HFFc6 (cell line): ENCODE measurements around the gene PDZRN3. TPM values are rescaled to one million over a fixed set of nuclear protein-coding genes. Genes with fewer than 3 reads are reported as not detected.

Experiments used
- DNase-seq: peaks from one replicate; pipeline ENCODE4 v3.0.0-alpha.2; 2018
- H3K27ac Mint-ChIP-seq: 2 replicates; pipeline ENCODE4 v1.8.0; 2020; ENCODE audit warnings: mild to moderate bottlenecking, mixed read lengths
- H3K27me3 Mint-ChIP-seq: 2 replicates; pipeline ENCODE4 v1.8.0; 2021; ENCODE audit warnings: mild to moderate bottlenecking, moderate library complexity, mixed read lengths; ENCODE audit not compliant: insufficient read depth
- H3K36me3 Mint-ChIP-seq: 2 replicates; pipeline ENCODE4 v1.8.0; 2021; ENCODE audit warnings: low read depth, mixed read lengths
- H3K4me1 Mint-ChIP-seq: 2 replicates; pipeline ENCODE4 v1.8.0; 2020; ENCODE audit warnings: low read depth, mixed read lengths
- H3K4me3 Mint-ChIP-seq: 2 replicates; pipeline ENCODE4 v1.8.0; 2020; ENCODE audit warnings: mild to moderate bottlenecking, moderate library complexity, mixed read lengths
- H3K9me3 Mint-ChIP-seq: 2 replicates; pipeline ENCODE4 v1.8.0; 2020; ENCODE audit warnings: mild to moderate bottlenecking, mixed read lengths
- total RNA-seq, 6 experiments: library from RNA; stranded (reverse); fragmentation: NEBNext Ultra II Directional; extraction: Animal tissue kit (Norgen Biotek cat#: 25700); gene quantifications; 2 replicates in 1 of 6; 3 replicates in 5 of 6; pipeline ENCODE4 v1.2.3, GENCODE V29; 2021
- TF ChIP-seq, protein P1 (sequence below): fragments of 200-600 bp; sonication (generic); IDR thresholded peaks from 2 replicates; pipeline ENCODE4 v1.5.0; 2021; ENCODE audit warnings: antibody characterized with exemption, mild to moderate bottlenecking

Gene PDZRN3
- total RNA-seq, 6 experiments from 2014 or later: 15.1 to 18.5 (median 16.7) TPM

DNA sequence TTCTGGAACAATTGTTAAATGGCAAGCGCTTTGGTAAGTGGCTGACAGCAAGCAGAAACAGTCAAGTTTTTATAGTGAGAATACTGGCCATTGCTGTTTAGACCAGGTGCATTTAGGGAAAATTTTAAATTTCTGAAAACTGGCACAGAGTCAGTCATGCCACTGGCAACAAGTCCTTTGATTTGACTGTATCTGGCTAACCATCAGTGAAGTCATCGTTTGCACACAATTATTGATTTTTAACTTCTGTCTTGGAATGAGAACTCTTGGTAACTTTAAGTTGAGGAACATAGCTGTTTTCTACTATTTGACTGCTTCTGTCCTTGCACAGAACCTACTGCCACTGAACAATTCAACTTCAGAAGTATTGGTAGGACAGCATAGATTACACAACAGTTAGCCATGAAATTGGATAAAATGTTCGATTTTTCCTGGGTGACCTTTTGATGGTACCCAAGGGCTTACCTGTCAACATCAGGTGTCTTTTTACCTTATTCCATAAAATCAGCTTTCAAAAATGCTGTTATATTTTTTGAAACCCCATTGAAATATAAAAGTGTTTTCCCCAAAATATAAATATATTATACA, 225.0 kb downstream of the PDZRN3 start:
- Mint-ChIP-seq H3K27me3 (peaks cover 4% of the 10 kb centered on the region; the same call in 1 of the 2 replicates), H3K4me1 (peaks cover 36% of the 10 kb centered on the region), H3K4me3 (no peak overlapping the region), H3K9me3 (no peaks in the 10 kb centered on the region), H3K36me3 (peaks cover 21% of the 10 kb centered on the region), H3K27ac (no peak overlapping the region)
- TF ChIP-seq, protein P1, sequence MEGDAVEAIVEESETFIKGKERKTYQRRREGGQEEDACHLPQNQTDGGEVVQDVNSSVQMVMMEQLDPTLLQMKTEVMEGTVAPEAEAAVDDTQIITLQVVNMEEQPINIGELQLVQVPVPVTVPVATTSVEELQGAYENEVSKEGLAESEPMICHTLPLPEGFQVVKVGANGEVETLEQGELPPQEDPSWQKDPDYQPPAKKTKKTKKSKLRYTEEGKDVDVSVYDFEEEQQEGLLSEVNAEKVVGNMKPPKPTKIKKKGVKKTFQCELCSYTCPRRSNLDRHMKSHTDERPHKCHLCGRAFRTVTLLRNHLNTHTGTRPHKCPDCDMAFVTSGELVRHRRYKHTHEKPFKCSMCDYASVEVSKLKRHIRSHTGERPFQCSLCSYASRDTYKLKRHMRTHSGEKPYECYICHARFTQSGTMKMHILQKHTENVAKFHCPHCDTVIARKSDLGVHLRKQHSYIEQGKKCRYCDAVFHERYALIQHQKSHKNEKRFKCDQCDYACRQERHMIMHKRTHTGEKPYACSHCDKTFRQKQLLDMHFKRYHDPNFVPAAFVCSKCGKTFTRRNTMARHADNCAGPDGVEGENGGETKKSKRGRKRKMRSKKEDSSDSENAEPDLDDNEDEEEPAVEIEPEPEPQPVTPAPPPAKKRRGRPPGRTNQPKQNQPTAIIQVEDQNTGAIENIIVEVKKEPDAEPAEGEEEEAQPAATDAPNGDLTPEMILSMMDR: no peak
- DNase-seq: no peak

- TF ChIP-seq, protein P1: no peak
- Mint-ChIP-seq H3K9me3 (no peaks in the 10 kb centered on the region), H3K36me3 (peaks cover 20% of the 10 kb centered on the region), H3K4me1 (peaks cover 36% of the 10 kb centered on the region), H3K27me3 (peaks cover 4% of the 10 kb centered on the region; the same call in 1 of the 2 replicates), H3K4me3 (no peak overlapping the region), H3K27ac (peak overlapping the region; percentile 12; the same call in 1 of the 2 replicates)
- peak; percentile 33 for DNase-seq
These were observed 225.6 kb downstream of the PDZRN3 start for GRCh38 chr3:73399106-73399505.

- H3K9me3 Mint-ChIP-seq: no peaks in the 10 kb centered on the region
- H3K4me3 Mint-ChIP-seq: no peak overlapping the region
- H3K27me3 Mint-ChIP-seq: peaks cover 4% of the 10 kb centered on the region; the same call in 1 of the 2 replicates
- TF ChIP-seq, protein P1: no peak
- peaks cover 37% of the 10 kb centered on the region for H3K4me1 Mint-ChIP-seq
- no peak overlapping the region for H3K27ac Mint-ChIP-seq
- peaks cover 17% of the 10 kb centered on the region for H3K36me3 Mint-ChIP-seq
- no peak for DNase-seq
These were observed 226.7 kb downstream of the PDZRN3 start for GRCh38 chr3:73398084-73398483.

DNA sequence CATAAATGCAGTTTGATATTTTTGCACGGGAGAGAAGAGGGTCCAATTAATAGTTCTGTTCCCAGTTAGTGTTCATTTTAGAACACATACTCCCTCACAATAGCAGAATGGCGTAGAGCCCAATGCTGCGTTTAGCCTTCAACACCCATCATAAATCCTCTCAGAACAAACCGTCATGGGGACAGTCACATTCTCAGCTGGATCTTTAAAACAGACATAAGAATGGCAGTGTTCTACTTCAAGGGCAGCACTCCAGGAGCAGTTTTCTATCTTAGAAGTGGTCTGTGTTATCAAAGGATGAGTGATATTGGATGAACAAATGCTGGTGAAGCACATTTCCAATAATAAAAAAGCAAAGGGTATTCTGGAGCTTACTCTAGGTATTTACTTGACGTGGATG, 230.5 kb downstream of the PDZRN3 start:
- DNase-seq: no peak
- Mint-ChIP-seq H3K27ac (no peak overlapping the region), H3K9me3 (no peaks in the 10 kb centered on the region), H3K4me3 (no peak overlapping the region), H3K27me3 (no peaks in the 10 kb centered on the region), H3K36me3 (peaks cover 29% of the 10 kb centered on the region), H3K4me1 (peaks cover 18% of the 10 kb centered on the region)
- TF ChIP-seq, protein P1: no peak

- H3K9me3 Mint-ChIP-seq: no peaks in the 10 kb centered on the region
- H3K4me1 Mint-ChIP-seq: peaks cover 18% of the 10 kb centered on the region
- no peak for DNase-seq
- no peak overlapping the region for H3K4me3 Mint-ChIP-seq
- H3K27ac Mint-ChIP-seq: no peak overlapping the region
- TF ChIP-seq, protein P1: no peak
- H3K27me3 Mint-ChIP-seq: no peaks in the 10 kb centered on the region
- peaks cover 41% of the 10 kb centered on the region for H3K36me3 Mint-ChIP-seq
These were observed 231.7 kb downstream of the PDZRN3 start for GRCh38 chr3:73393005-73393404.
